MV-4-11 (cell line): ENCODE results near the gene ROMO1.
A peak's percentile ranks its signal among the peaks of the same experiment; 100 is the strongest.

ENCODE experiments used
- DNase-seq: peaks from one replicate; lab custom pipeline; 2025; lab: John Stamatoyannopoulos, UW

ROMO1 gene

DNA sequence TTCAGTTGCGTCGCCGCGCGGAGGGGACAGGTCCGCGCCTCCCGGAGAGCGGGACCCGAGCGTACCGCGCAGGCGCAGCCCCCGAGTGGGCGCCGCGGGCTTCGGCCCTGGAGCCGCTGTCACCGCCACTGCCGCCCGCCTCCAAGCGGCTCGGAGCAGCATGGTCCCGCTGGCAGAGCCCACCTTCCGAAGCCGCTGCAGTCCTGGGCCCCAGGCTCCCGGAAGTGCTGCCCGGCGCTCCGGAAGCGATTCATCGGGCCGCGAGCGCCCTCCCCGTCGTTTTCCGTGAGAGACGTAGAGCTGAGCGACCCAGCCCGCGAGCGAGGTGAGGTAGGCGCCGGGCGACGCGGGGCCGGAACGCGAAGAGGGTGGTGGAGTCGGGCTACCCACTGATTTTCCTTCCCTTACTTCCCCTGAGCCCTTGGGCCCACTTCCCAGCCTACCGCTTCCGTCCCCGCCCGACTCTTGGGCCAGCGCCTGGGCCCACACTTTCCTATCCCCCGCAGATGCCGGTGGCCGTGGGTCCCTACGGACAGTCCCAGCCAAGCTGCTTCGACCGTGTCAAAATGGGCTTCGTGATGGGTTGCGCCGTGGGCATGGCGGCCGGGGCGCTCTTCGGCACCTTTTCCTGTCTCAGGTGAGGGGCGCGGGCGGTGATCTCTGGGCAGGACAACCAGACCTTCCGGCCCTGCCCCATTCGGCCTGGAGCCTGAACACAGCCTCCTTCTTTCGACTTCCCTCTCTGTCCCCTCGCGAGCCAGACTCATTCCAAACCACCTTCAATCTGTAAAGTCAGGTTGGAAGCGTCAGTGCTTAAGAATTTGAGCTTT lies at the start of gene ROMO1, which contains the start of gene NFS1:
ROMO1 (plus strand) TSS at position 279 of the 830 bp plus-strand sequence; CDS start at position 507, 228 bp downstream.
NFS1 (minus strand) TSS at position 226 of the 830 bp plus-strand sequence; CDS start at position 162, 64 bp downstream.
- peak; percentile 68 for DNase-seq

DNA sequence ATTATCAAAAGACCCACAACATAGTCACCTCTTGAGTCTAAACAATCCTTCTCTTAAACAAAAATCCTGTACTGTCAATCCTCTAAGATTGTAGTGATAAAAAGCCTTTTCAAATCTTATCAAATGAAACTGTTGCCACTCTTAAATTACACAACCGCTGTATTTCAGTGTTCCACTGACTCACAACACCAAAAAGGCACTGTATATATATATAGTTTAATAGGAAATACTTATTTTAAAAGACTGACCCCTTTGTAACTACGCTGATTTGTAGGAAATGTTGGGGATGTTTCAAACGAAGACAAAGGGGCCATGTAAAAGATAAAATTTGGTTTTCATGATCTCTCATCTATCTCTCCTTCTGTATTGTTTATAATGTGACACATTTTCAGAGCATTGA lies 48.6 kb upstream of the ROMO1 start:
- no peak for DNase-seq

DNA sequence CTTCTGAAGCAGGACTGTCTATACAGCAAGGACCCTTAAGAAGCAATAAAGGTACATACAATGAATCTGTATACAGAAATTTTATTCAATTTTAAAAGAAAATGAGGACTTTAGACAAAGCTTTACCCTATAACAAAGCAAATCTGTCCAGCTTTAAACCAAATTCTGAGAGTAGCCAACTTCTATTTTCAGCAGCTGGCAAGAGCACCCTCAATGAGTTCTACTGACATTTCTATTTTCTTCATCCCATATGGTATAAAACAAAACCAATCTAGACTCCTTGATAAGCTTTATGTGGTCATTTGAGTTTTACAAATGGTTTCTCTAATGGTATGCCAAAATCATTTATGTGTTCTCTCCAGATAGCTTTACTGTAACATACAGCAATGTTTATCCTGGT lies 47.2 kb upstream of the ROMO1 start:
- DNase-seq, result no peak

DNA sequence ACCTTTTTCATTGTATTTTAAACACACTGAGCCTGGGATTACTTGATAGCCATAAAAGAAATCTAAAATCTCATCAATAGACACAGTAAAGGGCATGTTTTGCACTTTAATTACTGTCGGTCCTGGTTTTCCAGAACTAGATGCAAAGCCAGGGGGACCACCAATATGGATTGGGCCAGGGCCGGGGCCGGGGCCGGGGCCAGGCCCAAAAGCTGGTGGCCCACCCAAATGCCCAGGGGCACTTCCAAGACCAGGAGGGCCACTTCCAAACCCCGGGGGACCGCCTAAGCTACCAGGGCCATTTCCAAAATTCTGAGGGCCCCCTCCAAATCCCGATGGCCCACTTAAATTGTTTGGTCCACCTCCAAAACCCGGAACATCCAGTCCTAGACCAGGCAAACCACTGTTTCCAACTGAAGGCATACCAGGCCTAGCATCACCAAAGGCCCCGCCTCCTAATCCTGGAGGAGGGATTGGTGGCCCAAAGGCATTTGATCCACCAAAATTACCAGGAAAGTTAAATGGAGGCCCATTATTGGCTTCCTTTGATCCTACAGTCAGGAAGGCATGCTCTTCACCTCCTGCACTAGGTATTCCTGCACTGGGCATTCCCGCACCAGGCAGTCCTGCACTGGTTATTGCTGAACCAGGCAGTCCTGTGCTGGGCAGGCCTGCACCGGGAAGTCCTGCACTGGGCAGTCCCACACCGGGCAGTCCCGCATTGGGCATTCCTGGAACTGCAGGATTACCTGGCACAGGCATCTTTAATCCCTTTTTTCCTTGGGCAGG lies 46.4 kb upstream of the ROMO1 start:
- no peak for DNase-seq

DNA sequence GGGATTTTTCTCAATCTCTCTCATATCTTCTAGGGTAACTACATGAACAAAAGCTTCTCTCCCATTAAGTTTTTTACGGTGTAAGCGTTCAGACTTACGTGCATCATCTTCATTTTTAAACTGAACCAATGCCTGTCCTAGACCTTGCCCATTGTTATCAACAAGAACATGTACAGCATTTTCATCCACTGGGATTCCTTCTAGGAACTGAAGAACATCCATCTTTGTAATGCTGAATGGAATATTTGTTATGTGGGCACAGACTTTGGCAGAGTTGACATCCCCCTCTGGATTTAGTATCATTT lies 45.8 kb upstream of the ROMO1 start:
- no peak for DNase-seq

DNA sequence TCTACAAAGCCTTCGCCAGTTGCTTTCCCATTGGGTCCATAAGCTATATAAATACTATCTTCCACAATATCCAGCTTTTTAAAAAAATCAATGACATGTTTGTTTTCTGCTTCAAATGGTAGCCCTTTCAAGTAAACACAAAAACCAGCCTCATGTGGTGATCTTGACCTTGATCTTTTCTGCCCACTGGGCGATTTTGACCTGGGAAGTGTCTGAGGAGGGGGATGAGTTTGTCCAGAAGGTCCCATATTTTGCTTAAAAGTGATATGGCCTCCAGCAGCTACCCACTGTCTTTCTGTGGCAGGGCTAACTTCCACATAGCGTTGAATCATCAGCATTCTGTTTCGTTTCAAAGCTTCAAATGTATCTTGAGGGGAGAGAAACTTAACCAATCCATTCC lies 45.3 kb upstream of the ROMO1 start:
- DNase-seq, result no peak

DNA sequence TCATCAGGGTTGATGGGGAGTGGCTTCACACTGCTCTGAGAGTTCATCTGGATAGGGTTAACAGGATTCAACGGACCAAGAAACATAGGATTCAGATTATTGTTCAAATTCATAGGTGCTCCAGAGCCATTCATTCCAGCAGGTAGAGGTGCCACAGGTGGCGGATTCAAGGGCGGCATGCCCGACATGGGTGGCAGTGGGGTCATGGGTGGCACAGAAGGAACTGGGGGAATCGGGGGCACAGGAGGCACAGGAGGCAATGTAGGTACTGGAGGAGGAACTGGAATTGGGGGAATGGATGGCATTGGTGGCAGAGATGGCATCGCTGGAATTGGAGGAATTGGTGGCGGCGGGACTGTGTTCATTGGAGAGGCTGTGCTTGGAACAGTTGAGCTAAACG lies 44.8 kb upstream of the ROMO1 start:
- no peak for DNase-seq

DNA sequence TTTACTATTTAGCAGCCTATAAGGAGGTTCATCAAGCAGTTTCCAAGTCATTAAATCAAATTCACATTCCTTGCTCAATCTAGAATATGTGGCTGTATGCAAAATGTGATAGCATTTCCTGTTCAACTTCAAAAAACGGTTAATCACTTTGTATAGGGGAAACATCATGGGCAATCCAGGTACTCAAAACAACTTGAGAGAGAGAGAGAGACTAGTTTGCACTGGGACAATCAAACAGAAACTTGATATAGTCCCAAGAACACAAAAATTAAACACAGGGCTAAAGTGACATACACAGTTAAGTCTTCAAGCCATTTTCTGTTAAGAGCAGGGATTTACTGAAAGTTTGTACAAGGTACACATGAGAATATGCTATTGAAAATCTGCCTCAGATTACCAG lies 41.9 kb upstream of the ROMO1 start:
- DNase-seq, result no peak

DNA sequence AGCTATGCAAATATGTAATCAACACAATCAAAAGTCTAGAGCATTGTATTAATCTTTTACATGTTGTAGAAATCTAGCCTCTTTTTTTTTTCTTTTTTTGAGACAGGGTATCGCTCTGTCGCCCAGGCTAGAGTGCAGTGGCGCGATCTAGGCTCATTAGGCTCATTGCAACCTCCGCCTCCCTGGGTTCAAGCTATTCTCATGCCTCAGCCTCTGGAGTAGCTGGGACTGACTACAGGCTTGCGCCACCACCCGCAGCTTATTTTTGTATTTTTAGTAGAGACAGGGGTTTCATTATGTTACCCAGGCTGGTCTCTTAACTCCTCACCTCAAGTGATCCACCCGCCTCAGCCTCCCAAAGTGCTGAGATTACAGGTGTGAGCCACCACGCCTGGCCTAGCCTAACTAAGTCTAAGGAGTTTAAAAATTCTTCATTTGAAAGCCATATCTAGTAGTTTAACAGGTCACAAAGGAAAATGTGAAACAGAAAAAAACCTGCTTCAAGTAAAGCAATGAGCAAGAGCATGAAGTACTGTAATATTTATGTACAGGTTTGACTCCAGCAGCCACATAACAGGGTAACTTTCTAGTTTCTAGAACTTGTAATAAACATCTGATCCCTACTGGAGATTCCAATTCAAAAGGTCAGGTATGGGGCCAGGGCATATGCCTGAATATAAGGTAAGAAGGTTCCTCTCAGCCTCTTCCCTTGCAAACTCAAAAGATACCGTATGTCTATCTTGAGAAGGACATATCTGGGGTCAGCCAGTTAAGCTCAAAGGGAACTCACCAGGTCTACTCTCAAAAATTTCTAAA lies 38.9 kb upstream of the ROMO1 start:
- DNase-seq, result no peak

DNA sequence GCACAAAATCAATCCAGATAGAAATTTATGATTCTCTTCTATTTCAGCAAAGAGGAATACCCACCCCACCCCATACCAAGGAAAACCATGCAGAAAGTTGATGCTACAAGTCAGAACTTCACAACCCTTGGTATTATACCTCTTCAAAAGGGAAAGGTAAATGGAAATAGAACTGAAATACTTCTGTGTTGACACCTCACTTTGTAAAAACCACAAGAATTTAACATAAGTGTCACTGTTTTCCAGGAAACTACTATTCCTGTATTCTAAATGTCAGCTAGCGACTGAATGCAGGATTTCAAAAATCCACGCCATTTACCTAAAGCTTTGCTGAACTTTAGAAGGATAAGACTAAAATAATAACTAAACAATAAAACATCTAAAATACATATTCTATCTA lies 38.2 kb upstream of the ROMO1 start:
- DNase-seq, result no peak

DNA sequence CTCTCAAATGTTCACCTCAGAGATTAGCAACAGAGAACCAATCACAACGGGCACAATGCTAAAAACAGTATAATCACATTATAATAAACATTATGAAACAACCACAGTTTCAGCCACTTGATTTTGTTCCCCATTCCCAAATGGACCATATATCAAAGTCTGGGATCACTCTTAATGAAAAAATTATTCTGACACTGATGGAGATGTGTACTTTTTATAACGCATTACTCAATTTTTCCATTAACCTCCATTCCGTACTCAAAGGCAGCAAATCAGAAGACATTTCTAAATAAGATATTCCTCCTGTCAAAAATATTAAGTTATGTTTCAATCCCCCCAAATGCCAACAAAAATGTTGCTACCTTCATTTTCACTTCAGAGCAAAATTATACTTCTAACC lies 37.3 kb upstream of the ROMO1 start:
- DNase-seq, result no peak

DNA sequence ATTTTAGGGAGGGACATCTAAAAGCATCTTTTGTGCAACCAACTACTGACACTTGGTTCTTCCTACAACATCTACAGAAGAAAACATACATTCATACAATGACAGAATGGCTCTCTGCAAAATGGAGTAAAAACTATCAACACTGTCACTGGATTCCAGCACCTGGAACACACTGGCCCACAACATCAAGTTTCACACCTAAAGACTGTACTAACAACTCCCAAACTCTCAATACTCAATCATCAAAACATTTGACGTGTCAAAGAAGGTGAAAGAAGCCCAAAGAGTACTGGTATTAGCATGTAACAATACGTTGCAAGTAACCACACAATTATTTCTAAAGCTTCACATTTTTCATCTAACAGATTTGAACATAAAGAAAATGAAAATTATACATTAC lies 36.7 kb upstream of the ROMO1 start:
- DNase-seq, result no peak

DNA sequence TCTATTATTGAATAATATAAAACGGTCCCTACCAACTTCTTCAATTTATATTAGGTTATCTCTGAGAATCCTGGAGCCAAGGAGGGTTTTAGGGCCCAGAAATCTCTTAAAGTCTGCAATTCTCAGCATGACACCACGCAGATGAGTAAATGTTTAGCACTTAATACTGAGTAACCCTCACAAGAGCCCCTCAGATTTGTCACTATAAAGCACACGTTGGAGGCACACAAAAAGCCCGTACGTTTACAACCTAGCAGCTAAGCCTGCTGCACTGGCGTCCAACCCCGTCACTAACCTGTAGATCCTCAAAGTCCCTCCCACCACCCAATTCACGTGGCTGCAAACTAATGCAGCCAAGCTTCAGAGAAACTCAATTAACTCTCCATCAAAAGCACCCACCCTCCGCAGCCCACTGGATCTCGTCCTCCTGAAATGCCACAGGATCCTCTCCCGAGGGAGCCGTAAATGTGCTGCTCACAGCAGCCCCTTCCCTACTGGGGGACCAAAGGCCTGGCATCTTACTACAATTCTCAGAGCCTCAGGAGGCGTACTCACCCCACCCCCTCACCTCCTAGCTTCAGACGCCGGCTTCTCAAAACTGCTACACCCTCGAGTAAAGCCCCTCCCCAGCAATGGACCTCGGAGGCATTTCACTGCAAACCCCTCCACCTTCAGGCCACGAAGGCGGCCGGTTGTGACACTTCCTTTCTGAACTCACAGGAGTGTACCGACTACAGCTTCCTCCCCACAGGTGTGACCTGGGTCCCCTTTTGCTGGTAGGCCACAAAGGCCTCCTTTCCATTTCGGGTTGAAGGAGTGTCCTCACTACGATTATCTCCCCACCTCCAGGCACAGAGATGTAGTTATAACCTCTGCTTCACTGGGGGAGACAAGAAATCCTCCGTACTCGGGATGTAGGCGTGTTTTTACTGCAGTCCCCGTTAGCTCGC lies 35.4 kb upstream of the ROMO1 start:
- DNase-seq, result no peak

DNA sequence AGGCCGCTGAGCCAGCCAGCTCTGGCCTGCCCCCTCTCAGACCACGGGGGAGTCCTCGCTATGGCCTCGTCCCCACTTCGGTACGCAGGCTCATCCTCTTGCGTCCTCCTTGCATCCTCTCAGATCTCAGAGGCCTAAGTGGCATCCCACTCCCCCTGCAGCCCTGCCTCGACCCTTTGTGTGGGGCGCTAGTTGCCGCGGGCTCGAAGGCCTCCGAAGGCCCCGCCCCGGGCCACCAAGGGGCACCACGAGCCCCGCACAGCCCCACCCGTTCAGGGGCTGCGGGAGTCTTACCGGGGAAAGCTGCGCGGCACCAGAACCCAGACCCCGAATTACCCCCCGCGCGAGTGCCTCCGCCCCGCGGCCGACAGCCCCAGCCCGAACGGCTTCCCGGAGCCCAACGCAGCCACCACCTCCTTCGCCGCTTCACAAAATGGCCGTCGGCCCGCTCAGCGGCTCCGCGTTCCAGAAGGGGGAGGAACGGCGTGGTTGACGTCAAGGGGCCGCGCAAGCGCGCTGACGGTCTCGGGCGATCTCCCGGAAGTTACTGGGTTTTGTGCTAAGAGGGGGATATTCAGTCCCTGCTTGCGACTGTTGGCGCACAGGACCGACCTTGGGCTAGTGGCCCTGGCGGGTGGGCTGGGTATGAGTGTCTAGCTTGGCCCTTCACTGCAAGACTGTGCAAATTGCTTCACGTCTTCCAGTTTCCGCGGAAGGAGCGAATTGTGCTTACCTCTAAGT lies 34.6 kb upstream of the ROMO1 start, which contains the start of the genes CPNE1 and RBM12:
CPNE1 (minus strand) TSS at position 435 of the 741 bp plus-strand sequence. CDS start 31,977 bp downstream, outside the sequence.
RBM12 (minus strand) TSS at position 435 of the 741 bp plus-strand sequence. CDS start 9,578 bp downstream, outside the sequence.
- peak; percentile 88 for DNase-seq

DNA sequence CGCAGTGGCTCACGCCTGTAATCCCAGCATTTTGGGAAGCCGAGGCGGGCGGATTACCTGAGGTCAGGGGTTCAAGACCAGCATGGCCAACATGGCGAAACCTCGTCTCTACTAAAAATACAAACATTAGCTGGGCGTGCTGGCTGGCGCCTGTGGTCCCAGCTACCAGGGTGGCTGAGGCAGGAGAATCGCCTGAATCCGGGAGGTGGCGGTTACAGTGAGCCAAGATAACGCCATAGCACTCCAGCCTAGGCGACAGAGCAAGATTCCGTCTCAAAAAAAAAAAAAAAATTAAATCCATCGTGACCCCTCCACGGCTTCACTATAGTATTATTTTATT lies 33.3 kb upstream of the ROMO1 start:
- DNase-seq, result no peak

DNA sequence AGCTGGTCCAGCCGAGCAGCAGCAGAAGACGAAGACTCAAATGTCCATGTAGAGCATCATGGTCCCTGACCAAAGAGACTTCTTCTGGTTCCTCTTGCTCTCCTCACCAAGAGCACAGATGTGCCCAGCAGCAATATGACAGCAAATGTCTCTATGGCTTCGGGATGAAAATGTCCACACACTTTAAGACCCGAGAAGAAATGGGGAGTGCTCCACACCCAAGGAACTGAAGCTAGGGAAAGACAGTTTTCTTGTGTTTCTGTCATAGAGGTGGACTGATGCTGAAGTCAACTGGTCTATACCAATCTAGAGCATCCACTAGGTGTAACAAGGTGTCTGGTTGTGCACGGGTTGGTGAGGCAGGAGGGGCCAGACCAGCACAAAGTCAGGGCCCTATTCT lies 30.0 kb upstream of the ROMO1 start:
- no peak for DNase-seq

DNA sequence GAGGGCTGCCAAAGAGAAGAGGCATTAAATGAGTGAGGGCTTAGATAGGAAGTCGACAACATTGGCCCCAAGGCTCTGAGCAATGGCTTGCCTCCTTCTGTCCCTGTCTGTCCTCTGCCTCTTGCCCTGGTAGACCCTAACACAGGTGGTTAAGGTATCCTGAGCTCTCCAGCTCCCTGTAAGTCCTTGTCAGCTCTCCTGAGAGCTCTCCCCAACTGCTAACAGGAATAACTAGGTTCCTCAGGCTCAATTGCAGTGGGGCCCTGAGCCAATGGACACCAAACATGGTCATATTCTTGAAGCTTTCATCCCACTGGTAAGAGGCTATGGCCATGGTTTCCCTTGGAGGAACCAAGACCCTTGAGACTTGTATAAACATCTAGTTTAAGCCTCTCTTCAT lies 29.5 kb upstream of the ROMO1 start:
- no peak for DNase-seq

DNA sequence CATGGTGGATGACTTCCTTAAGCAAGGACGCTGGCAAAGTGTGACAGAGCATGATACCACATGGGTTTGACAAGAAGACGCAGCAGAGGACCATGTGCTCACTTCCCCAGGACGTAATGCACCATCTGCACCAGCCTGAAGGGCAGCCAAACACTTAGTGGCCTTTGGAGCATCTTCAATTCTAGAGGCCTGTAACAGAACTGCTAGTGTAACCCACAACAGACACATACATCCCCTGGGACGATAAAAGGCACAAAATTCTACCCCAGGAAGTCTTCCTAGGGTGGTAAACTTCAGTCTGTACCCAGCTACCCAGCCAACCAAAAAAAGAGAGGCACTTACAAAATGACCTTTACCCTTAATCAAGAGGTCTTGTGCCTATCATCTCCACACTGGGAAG lies 25.3 kb upstream of the ROMO1 start:
- no peak for DNase-seq

DNA sequence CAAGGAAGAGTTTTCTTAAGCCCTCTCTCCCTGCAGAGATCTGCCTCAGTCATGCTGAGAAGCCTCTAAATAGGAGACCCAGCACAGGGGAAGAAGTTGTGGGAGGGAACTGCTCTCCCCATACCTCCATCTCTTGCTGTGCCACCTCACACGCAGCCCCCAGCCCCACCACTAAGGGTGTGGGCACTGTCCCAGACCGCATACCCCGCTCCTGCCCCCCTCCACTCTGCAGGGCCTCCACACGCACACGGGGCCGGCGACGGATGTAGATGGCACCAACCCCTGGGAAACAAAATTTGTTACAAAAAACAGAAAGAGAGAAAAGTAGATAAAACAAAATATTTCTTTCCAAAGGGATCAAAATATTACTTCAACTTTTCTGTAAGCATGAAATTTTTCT lies 24.3 kb upstream of the ROMO1 start:
- no peak for DNase-seq

DNA sequence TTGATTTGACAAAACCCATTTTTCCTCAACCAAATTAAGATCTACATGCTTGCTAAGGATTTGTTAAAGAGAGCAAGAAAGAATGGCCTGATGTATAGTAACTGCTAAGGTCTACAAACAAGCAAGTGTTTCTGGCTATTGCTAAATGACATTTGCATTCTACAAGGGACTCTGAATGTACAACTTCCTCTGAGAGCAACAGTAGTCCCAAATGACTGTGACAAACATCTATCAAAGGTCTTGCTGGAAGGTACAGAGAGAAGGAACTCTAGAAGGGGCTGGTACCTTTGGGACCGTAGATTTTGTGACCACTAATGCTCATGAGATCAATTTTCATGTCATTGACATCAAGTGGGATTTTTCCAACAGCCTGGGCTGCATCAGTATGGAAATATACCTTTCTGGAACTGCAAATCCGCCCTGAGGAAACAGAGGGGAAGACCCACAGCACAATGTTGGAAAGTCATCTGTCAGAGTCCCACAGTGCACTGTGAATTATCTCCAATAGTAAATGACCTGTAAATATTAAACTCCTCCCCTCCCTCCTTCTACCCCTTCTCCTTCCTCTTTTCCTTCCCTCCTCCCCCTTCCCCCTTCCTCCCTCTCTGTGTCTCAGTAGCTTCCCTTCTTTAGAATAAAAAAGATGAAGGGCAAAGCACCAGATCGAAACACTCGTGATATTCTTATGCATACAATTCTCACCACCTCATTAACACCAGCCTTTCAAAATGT lies 18.6 kb upstream of the ROMO1 start:
- peak; percentile 47 for DNase-seq
